K562 (cell line): Measurements from ENCODE around the gene CMIP. TPM values are rescaled to one million over a fixed set of nuclear protein-coding genes. Genes with fewer than 3 reads are reported as not detected.

Experiments used
- CBX2 ChIP-seq: fragments of 200-600 bp; sonication (generic); IDR thresholded peaks from one replicate; pipeline ENCODE4 v1.6.1; 2012; ENCODE audit warnings: mild to moderate bottlenecking, low read length, inconsistent platforms; ENCODE audit not compliant: insufficient read depth, poor library complexity, severe bottlenecking
- CTCFL ChIP-seq: IDR thresholded peaks from 2 replicates; pipeline ENCODE4 v1.6.1; 2011; ENCODE audit warnings: borderline replicate concordance, low read depth, mild to moderate bottlenecking, moderate library complexity, low read length; ENCODE audit not compliant: insufficient read depth, poor library complexity, severe bottlenecking
- E2F4 ChIP-seq: sonication (generic); formaldehyde crosslinking; IDR thresholded peaks from 2 replicates; pipeline ENCODE4 v1.8.0; 2022; ENCODE audit warnings: mild to moderate bottlenecking, low read depth, missing genetic modification reagents
- HDGF ChIP-seq: fragments of 450-650 bp; IDR thresholded peaks from 2 replicates; pipeline ENCODE4 v1.6.1; 2016
- KDM5B ChIP-seq: fragments of 200-600 bp; sonication (generic); IDR thresholded peaks from 2 replicates; pipeline ENCODE4 v1.6.1; 2012; ENCODE audit warnings: low read depth, mild to moderate bottlenecking, moderate library complexity, low read length, control low read depth, inconsistent platforms; ENCODE audit not compliant: insufficient replicate concordance
- NFXL1 ChIP-seq: fragments of 450-650 bp; formaldehyde crosslinking; IDR thresholded peaks from 2 replicates; pipeline ENCODE4 v1.4.0; 2021; ENCODE audit warnings: mild to moderate bottlenecking
- PHTF2 ChIP-seq: fragments of 250-450 bp; sonication (Bioruptor Pico); IDR thresholded peaks from 2 replicates; pipeline ENCODE4 v1.5.0; 2021; ENCODE audit warnings: mild to moderate bottlenecking
- RBFOX2 ChIP-seq: fragments of 200-400 bp; formaldehyde crosslinking; IDR thresholded peaks from 2 replicates; pipeline ENCODE4 v1.6.1; 2017; ENCODE audit warnings: low read depth, mild to moderate bottlenecking, low read length, moderate library complexity
- SIN3A ChIP-seq, 2 experiments: fragments of 150-350 bp in 1 of 2; IDR thresholded peaks; 2 replicates each; pipeline ENCODE4 v1.6.1; 2011 to 2016; ENCODE audit warnings: borderline replicate concordance in 2 of 2, low read depth in 2 of 2, low read length in 2 of 2, mild to moderate bottlenecking in 2 of 2, moderate library complexity in 2 of 2; ENCODE audit not compliant: control insufficient read depth in 1 of 2
- ZBTB40 ChIP-seq, 2 experiments: fragments of 450-650 bp in 1 of 2; sonication (generic) in 1 of 2; formaldehyde crosslinking in 1 of 2; IDR thresholded peaks; 2 replicates each; pipeline versions ENCODE4 v1.7.1 to v1.9.0; 2016 to 2022; ENCODE audit warnings: inconsistent platforms in 1 of 2, mild to moderate bottlenecking in 1 of 2, missing genetic modification reagents in 1 of 2
- ZC3H4 ChIP-seq: sonication (generic); formaldehyde crosslinking; IDR thresholded peaks from 2 replicates; pipeline ENCODE4 v1.9.0; 2021; ENCODE audit warnings: missing genetic modification reagents, borderline replicate concordance
- ZNF511 ChIP-seq: sonication (generic); formaldehyde crosslinking; IDR thresholded peaks from 2 replicates; pipeline ENCODE4 v1.8.0; 2022; ENCODE audit warnings: mild to moderate bottlenecking, missing genetic modification reagents
- ZNF584 ChIP-seq: fragments of 200-800 bp; sonication (Bioruptor generic); IDR thresholded peaks from 2 replicates; pipeline ENCODE4 v1.6.1; 2016; ENCODE audit warnings: low read depth, mild to moderate bottlenecking, missing genetic modification characterization, missing compliant biosample characterization
- polyA plus RNA-seq, 8 experiments: library from polyadenylated mRNA; depleted of rRNA in 4 of 8; stranded (reverse) in 5 of 8; unstranded in 3 of 8; fragments of >200 nt; fragmentation: Nextera tagmentation in 2 of 8; fragmentation: Illumina TruSeq in 1 of 8; extraction: Ambion mirVana in 2 of 8; extraction: Trizol in 1 of 8; gene quantifications; 2 replicates each; pipeline versions ENCODE4 v1.2.1 to v1.2.3, GENCODE V29; 2011 to 2014; ENCODE audit warnings: inconsistent platforms in 1 of 8, missing spikeins in 1 of 8
- total RNA-seq, 7 experiments: library from RNA; depleted of rRNA in 6 of 7; stranded (reverse); fragments of >200 nt in 6 of 7; fragmentation: Illumina TruSeq in 2 of 7; extraction: Trizol in 2 of 7; gene quantifications; 2 replicates each; pipeline versions ENCODE4 v1.2.1 to v1.2.3, GENCODE V29; 2011 to 2021; ENCODE audit warnings: low replicate concordance in 1 of 7

Gene CMIP
- total and polyA plus RNA-seq, 9 of the 15 experiments (the other 6 are each of a cell fraction or from before 2014, with no cell fraction given), result 0.94 to 82.5 (median 10.3) TPM

GRCh38 chr16:81505011-81505661 is 60.5 kb downstream of the CMIP start (continued):
- TF ChIP-seq ZBTB40 (IDR thresholded peaks at IDR 0.05) (no peak), ZBTB40 (CRISPR knock-in tag; IDR thresholded peaks at IDR 0.05) (no peak), RBFOX2 (peak; percentile 68), ZC3H4 (CRISPR knock-in tag) (no peak), NFXL1 (CRISPR knock-in tag) (no peak), ZNF584 (CRISPR knock-in tag) (no peak), PHTF2 (CRISPR knock-in tag) (no peak), HDGF (peak; percentile 80; the same call in 1 of the 2 replicates), SIN3A (IDR thresholded peaks at IDR 0.05; ENCODE audit: borderline replicate concordance in 2 of 2, control insufficient read depth in 1 of 2, low read depth in 2 of 2, low read length in 2 of 2) (peak; percentile 66 to 84; a peak in 2 of 4 replicates), CBX2 (no peak), KDM5B (no peak), ZNF511 (no peak), E2F4 (CRISPR knock-in tag) (no peak), CTCFL (no peak)
